GM23248 (cell line): ENCODE measurements around the gene B4GALT2. TPM values are rescaled to one million over a fixed set of nuclear protein-coding genes. Genes with fewer than 3 reads are reported as not detected.

ENCODE experiments used
- DNase-seq: peaks from one replicate; pipeline ENCODE4 v3.0.0-alpha.2; 2015
- H2AFZ ChIP-seq: fragments of 200-600 bp; sonication (generic); 2 replicates; pipeline ENCODE4 v1.6.1; 2016; ENCODE audit warnings: antibody characterized with exemption
- H3F3A ChIP-seq: fragments of 200-600 bp; sonication (generic); 2 replicates; pipeline ENCODE4 v1.6.1; 2016; ENCODE audit warnings: mild to moderate bottlenecking, antibody characterized with exemption, mixed run types; ENCODE audit not compliant: insufficient read depth
- H3K27ac ChIP-seq: fragments of 200-600 bp; sonication (generic); 2 replicates; pipeline ENCODE4 v1.5.1; 2016; ENCODE audit warnings: mild to moderate bottlenecking
- H3K27me3 ChIP-seq: fragments of 200-600 bp; sonication (generic); replicated peaks from 2 replicates; pipeline ENCODE4 v1.6.1; 2016; ENCODE audit warnings: mild to moderate bottlenecking; ENCODE audit not compliant: insufficient read depth
- H3K36me3 ChIP-seq: fragments of 200-600 bp; sonication (generic); 2 replicates; pipeline ENCODE4 v1.6.1; 2016; ENCODE audit warnings: low read depth, mild to moderate bottlenecking
- H3K4me1 ChIP-seq: fragments of 200-600 bp; sonication (generic); 2 replicates; pipeline ENCODE4 v1.6.1; 2016; ENCODE audit warnings: mild to moderate bottlenecking; ENCODE audit not compliant: insufficient read depth
- H3K4me2 ChIP-seq: fragments of 200-600 bp; sonication (generic); one replicate; pipeline ENCODE4 v1.6.1; 2016; ENCODE audit warnings: mild to moderate bottlenecking; ENCODE audit not compliant: unreplicated experiment
- H3K4me3 ChIP-seq: fragments of 200-600 bp; sonication (generic); 2 replicates; pipeline ENCODE4 v1.5.1; 2016; ENCODE audit warnings: mild to moderate bottlenecking
- H3K79me2 ChIP-seq: fragments of 200-600 bp; sonication (generic); 2 replicates; pipeline ENCODE4 v1.6.1; 2016; ENCODE audit warnings: mild to moderate bottlenecking; ENCODE audit not compliant: insufficient read depth
- H3K9ac ChIP-seq: fragments of 200-600 bp; sonication (generic); 2 replicates; pipeline ENCODE4 v1.6.1; 2016; ENCODE audit warnings: mild to moderate bottlenecking
- H3K9me2 ChIP-seq: fragments of 200-600 bp; sonication (generic); 2 replicates; pipeline ENCODE4 v1.6.1; 2016; ENCODE audit warnings: mixed run types, mild to moderate bottlenecking, moderate library complexity; ENCODE audit not compliant: insufficient read depth
- H3K9me3 ChIP-seq: fragments of 200-600 bp; sonication (generic); one replicate; pipeline ENCODE4 v1.6.1; 2017; ENCODE audit warnings: low read depth
- H4K20me1 ChIP-seq: fragments of 200-600 bp; sonication (generic); 2 replicates; pipeline ENCODE4 v1.6.0; 2016; ENCODE audit not compliant: insufficient read depth
- EZH2 ChIP-seq: fragments of 200-600 bp; sonication (generic); IDR thresholded peaks from 2 replicates; pipeline ENCODE4 v1.6.1; 2018; ENCODE audit warnings: antibody characterized with exemption, mild to moderate bottlenecking; ENCODE audit not compliant: insufficient read depth, poor library complexity, severe bottlenecking
- EZH2phosphoT487 ChIP-seq: fragments of 200-600 bp; sonication (generic); IDR thresholded peaks from 2 replicates; pipeline ENCODE4 v1.6.1; 2018; ENCODE audit warnings: antibody characterized with exemption, moderate library complexity, mild to moderate bottlenecking, low read depth; ENCODE audit not compliant: insufficient read depth
- WGBS, 2 experiments: methylation state at CpG; one replicate each; pipeline ENCODE4 v1.1.6; 2015 to 2017; ENCODE audit warnings: low lambda C conversion rate in 2 of 2, low coverage in 1 of 2; ENCODE audit errors: missing lambda C conversion rate in 2 of 2; 5-methylcytosine and 5-hydroxymethylcytosine counted together
- in situ Hi-C: fragments of 300-500 bp; cut with MboI; formaldehyde crosslinking; loops from 2 replicates; pipeline ENCODE4 v1.15.0; 2020
- polyA plus RNA-seq: library from polyadenylated mRNA; unstranded; fragments of >200 nt; fragmentation: Nextera tagmentation; extraction: Ambion mirVana; gene quantifications from 2 replicates; pipeline ENCODE4 v1.2.1, GENCODE V29; 2016
- total RNA-seq: library from RNA; depleted of rRNA; stranded (reverse); fragments of >200 nt; shearing (Covaris generic); gene quantifications from 2 replicates; pipeline ENCODE4 v1.2.3, GENCODE V29; 2014

Gene B4GALT2
- total and polyA plus RNA-seq, 2 experiments from 2014 or later, result 27.3 to 221 TPM

GRCh38 chr1:43937179-43937865, 41.7 kb upstream of the B4GALT2 start:
- Histone ChIP-seq H3K4me2 (no peak overlapping the region), H3K9ac (no peak overlapping the region), H3K79me2 (no peaks in the 10 kb centered on the region), H4K20me1 (no peaks in the 10 kb centered on the region), H3K9me2 (no peaks in the 10 kb centered on the region), H3K4me3 (no peak overlapping the region), H3K4me1 (peaks cover 12% of the 10 kb centered on the region), H3K9me3 (no peaks in the 10 kb centered on the region), H3K27ac (no peak overlapping the region), H3F3A (no peaks in the 10 kb centered on the region; the same call in 1 of the 2 replicates), H3K27me3 (no peaks in the 10 kb centered on the region), H2AFZ (no peak overlapping the region), H3K36me3 (no peaks in the 10 kb centered on the region)
- TF ChIP-seq EZH2, result no peak
- TF ChIP-seq EZH2phosphoT487, result no peak
- WGBS, 2 experiments, result 92% methylated on average over 8 of the region's 8 CpGs
- in situ Hi-C loops, result loop anchor here (25.0 kb wide), 2 partner anchors 400 to 700 kb away; partner anchors contain the start of gene PTPRF
- DNase-seq, result no peak

DNA sequence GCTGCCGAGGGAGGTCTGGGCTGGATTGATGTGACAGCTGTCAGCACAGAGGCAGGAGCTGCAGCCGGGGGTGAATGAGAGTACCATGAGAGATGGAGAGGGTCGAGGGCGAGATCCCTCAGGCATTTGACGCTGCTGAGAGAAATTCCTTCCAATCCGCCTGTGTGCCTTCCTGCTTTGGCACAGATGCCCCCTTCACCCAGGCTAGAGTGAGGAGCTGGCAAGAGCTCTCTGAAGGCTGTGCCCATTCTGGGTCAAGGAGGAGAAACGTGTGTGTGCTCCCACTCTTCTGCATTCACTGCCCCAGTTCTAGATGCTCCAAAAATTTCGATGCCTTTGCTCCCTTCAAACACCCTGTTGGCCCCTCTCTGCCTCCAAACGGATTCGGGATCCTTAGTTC, 40.6 kb upstream of the B4GALT2 start:
- peaks cover 1% of the 10 kb centered on the region for H3K4me1 ChIP-seq
- no peak overlapping the region for H3K4me3 ChIP-seq
- WGBS, 2 experiments, result 84 to 85% methylated on average over 10 of the region's 10 CpGs
- no peaks in the 10 kb centered on the region for H4K20me1 ChIP-seq
- TF ChIP-seq EZH2phosphoT487 (no peak), EZH2 (no peak)
- no peaks in the 10 kb centered on the region for H3K27me3 ChIP-seq
- no peak for DNase-seq
- H3K4me2 ChIP-seq, result no peak overlapping the region
- in situ Hi-C loops, result loop anchor here (25.0 kb wide), 2 partner anchors 401 to 701 kb away; partner anchors contain the start of gene PTPRF
- no peak overlapping the region for H3K9ac ChIP-seq
- H2AFZ ChIP-seq, result no peak overlapping the region
- no peaks in the 10 kb centered on the region for H3K79me2 ChIP-seq
- no peaks in the 10 kb centered on the region for H3F3A ChIP-seq
- no peaks in the 10 kb centered on the region for H3K36me3 ChIP-seq
- H3K27ac ChIP-seq, result no peak overlapping the region
- H3K9me3 ChIP-seq, result no peaks in the 10 kb centered on the region
- H3K9me2 ChIP-seq, result no peaks in the 10 kb centered on the region

DNA sequence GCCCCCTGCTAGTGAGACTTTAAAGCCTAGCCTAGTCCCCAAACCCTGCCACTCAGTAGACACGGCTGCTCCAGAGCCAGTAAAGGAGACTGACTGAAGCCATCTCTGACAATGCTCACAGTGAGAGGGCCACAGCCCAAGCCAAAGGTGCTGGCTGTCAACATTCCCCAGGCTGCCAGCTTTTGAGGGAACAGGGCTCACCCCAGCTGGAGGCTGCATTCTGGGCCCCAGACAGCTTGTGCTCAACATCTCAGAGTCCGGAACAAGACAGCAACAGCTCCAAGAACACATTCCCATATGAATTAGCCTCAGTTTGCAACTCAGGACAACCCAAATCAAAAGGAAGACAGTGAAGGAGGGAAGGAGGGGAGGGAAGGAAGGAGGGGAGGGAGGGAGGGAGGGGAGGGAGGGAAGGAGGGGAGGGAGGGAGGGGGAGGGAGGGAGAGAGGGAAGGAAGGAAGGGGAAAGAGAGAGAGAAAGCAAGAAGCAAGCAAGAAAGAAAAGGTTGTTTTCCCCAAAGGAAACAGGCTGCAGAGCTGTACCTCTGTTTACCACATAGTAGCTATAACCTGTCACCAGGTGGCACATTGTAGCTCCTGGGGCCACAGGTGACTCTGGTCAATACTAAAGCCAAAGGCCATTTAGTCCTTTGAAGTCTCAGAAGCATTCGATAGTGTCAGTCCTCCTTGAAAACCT, 40.0 kb upstream of the B4GALT2 start:
- no peaks in the 10 kb centered on the region for H3F3A ChIP-seq
- no peaks in the 10 kb centered on the region for H3K79me2 ChIP-seq
- in situ Hi-C loops, result loop anchor here (25.0 kb wide), 2 partner anchors 402 to 702 kb away; partner anchors contain the start of gene PTPRF
- WGBS, 2 experiments, result 61 to 73% methylated on average over 3 of the region's 3 CpGs
- no peaks in the 10 kb centered on the region for H3K36me3 ChIP-seq
- H3K4me3 ChIP-seq, result no peak overlapping the region
- H3K4me2 ChIP-seq, result no peak overlapping the region
- no peak overlapping the region for H3K9ac ChIP-seq
- no peaks in the 10 kb centered on the region for H3K4me1 ChIP-seq
- H3K9me2 ChIP-seq, result no peaks in the 10 kb centered on the region
- H3K9me3 ChIP-seq, result no peaks in the 10 kb centered on the region
- TF ChIP-seq EZH2, result no peak
- no peak for TF ChIP-seq EZH2phosphoT487
- H2AFZ ChIP-seq, result no peak overlapping the region
- no peaks in the 10 kb centered on the region for H4K20me1 ChIP-seq
- no peaks in the 10 kb centered on the region for H3K27me3 ChIP-seq
- no peak for DNase-seq
- no peak overlapping the region for H3K27ac ChIP-seq

DNA sequence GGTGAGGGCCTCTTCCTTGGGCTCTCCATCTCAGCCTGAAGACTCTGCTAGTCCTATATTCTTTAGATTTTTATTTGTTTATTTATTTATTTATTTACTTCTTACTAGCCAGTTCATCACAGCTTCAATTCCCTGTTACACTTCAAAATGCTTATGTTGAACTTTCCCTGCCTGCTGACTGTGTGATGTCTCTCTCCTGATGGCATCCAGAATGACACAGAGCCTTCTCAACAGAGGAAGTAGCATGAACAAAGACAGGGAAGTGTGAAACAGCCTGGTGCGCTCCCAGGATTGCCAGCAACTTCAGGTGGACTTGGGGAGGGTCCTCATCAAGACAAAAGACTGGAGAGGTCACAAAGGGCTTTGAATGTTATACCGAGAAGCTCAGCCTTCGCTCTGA, 36.6 kb upstream of the B4GALT2 start:
- Histone ChIP-seq H3K36me3 (no peaks in the 10 kb centered on the region), H4K20me1 (no peaks in the 10 kb centered on the region), H3K9me2 (no peaks in the 10 kb centered on the region), H2AFZ (no peak overlapping the region), H3K4me3 (no peak overlapping the region), H3K4me2 (no peak overlapping the region), H3K79me2 (peaks cover 6% of the 10 kb centered on the region), H3K9me3 (no peaks in the 10 kb centered on the region), H3K9ac (no peak overlapping the region), H3K27ac (no peak overlapping the region), H3F3A (0 out of 2 replicates have a peak, but pooled peaks cover 5% of the 10 kb centered on the region), H3K4me1 (peaks cover 5% of the 10 kb centered on the region), H3K27me3 (no peaks in the 10 kb centered on the region)
- no peak for DNase-seq
- TF ChIP-seq EZH2 (no peak), EZH2phosphoT487 (no peak)
- in situ Hi-C loops, result loop anchor here (25.0 kb wide), 2 partner anchors 405 to 705 kb away; partner anchors contain the start of gene PTPRF
- 95 to 97% methylated on average over 3 of the region's 3 CpGs for WGBS, 2 experiments
